GOT3 (cell line): Measurements from ENCODE around the gene HBP1.
"Not testable (repeated sequence)": the region's sequence is repeated elsewhere in the genome, so short reads cannot be mapped to it uniquely, and the experiment has no call there.

Experiments used
- DNase-seq: peaks from one replicate; lab custom pipeline; 2025; ENCODE audit warnings: mixed read lengths; lab: John Stamatoyannopoulos, UW

The HBP1 gene

GRCh38 chr7:107228291-107228690, 59.5 kb downstream of the HBP1 start:
- no peak for DNase-seq

GRCh38 chr7:107230334-107230733, 61.5 kb downstream of the HBP1 start:
- no peak for DNase-seq

GRCh38 chr7:107232568-107233090, 63.8 kb downstream of the HBP1 start:
- no peak for DNase-seq

- no peak for DNase-seq
Observed at GRCh38 chr7:107233174-107233573, 64.4 kb downstream of the HBP1 start.

GRCh38 chr7:107233981-107234380, 65.2 kb downstream of the HBP1 start:
- no peak for DNase-seq

GRCh38 chr7:107234436-107234835, 65.6 kb downstream of the HBP1 start:
- no peak for DNase-seq

GRCh38 chr7:107236862-107237261, 68.1 kb downstream of the HBP1 start:
- no peak for DNase-seq

- DNase-seq = no peak
Observed at GRCh38 chr7:107237451-107237850, 68.6 kb downstream of the HBP1 start.

- DNase-seq = no peak
Observed at GRCh38 chr7:107242267-107242666, 73.5 kb downstream of the HBP1 start.

- no peak for DNase-seq
Observed at GRCh38 chr7:107244613-107245012, 75.8 kb downstream of the HBP1 start.

- not testable (repeated sequence) for DNase-seq
Observed at GRCh38 chr7:107246836-107247235, 78.0 kb downstream of the HBP1 start.

GRCh38 chr7:107248551-107249316, 79.9 kb downstream of the HBP1 start:
- no peak for DNase-seq

- no peak for DNase-seq
Observed at GRCh38 chr7:107251963-107252362, 83.2 kb downstream of the HBP1 start.
